Prostate gland (tissue), 2 donors: ENCODE measurements around the gene FNDC3B. TPM values are rescaled to one million over a fixed set of nuclear protein-coding genes. Genes with fewer than 3 reads are reported as not detected.

Experiments
- DNase-seq: peaks from one replicate; pipeline ENCODE4 v3.0.0-alpha.2; 2019; ENCODE audit warnings: low spot score
- H3K27ac ChIP-seq, 2 donors: fragments of 200-600 bp; sonication (generic); 2 replicates each; pipeline ENCODE4 v1.5.1; 2017 to 2019
- H3K27me3 ChIP-seq: fragments of 200-600 bp; sonication (generic); replicated peaks from 2 replicates; pipeline ENCODE4 v1.5.1; 2019; ENCODE audit not compliant: insufficient read depth
- H3K36me3 ChIP-seq, 2 donors: fragments of 200-600 bp; sonication (generic); 1 replicate in 1 of 2; 2 replicates in 1 of 2; pipeline versions ENCODE4 v1.5.1 to v1.8.1; 2017 to 2019
- H3K4me1 ChIP-seq: fragments of 200-600 bp; sonication (generic); replicated peaks from 2 replicates; pipeline ENCODE4 v1.5.1; 2019
- H3K4me3 ChIP-seq, 2 donors: fragments of 200-600 bp; sonication (generic); 2 replicates each; pipeline ENCODE4 v1.5.1; 2017 to 2019
- H3K9me3 ChIP-seq: fragments of 200-600 bp; sonication (generic); 2 replicates; pipeline ENCODE4 v1.5.1; 2017
- CTCF ChIP-seq, 4 experiments: fragments of 200-600 bp in 2 of 4; fragments of 450-650 bp in 2 of 4; sonication (generic) in 2 of 4; IDR thresholded peaks; 1 replicate in 3 of 4; 2 replicates in 1 of 4; pipeline ENCODE4 v1.5.1; 2016 to 2019; ENCODE audit warnings: antibody characterized with exemption in 4 of 4, mild to moderate bottlenecking in 2 of 4, moderate library complexity in 2 of 4
- POLR2A ChIP-seq: fragments of 450-650 bp; IDR thresholded peaks from one replicate; pipeline ENCODE4 v1.6.1; 2016; ENCODE audit warnings: antibody characterized with exemption, mild to moderate bottlenecking
- POLR2AphosphoS5 ChIP-seq: sonication (generic); formaldehyde crosslinking; IDR thresholded peaks from one replicate; pipeline ENCODE4 v1.6.1; 2017; ENCODE audit warnings: antibody characterized with exemption
- WGBS: methylation state at CpG from one replicate; pipeline ENCODE4 v1.1.5; 2018; 5-methylcytosine and 5-hydroxymethylcytosine counted together
- intact Hi-C: fragments of 100-400 bp; cut with DNase I; formaldehyde crosslinking; loops from one replicate; pipeline ENCODE4 v1.14.2; 2022
- small RNA-seq, 2 donors: library from RNA; depleted of rRNA; stranded (forward); fragments of <200 nt; gene quantifications; one replicate each; pipeline ENCODE3, GENCODE V24; 2016
- total RNA-seq, 2 donors: library from RNA; depleted of rRNA; stranded (reverse); fragments of >200 nt; gene quantifications; one replicate each; pipeline ENCODE4 v1.1.0, GENCODE V29; 2016

Gene FNDC3B
- total RNA-seq, 2 donors from 2014 or later, result 35.9 to 62.4 TPM

- no peaks in the 10 kb centered on the region for H3K36me3 ChIP-seq
- peaks cover 15% of the 10 kb centered on the region for H3K27me3 ChIP-seq
- no peaks in the 10 kb centered on the region for H3K4me1 ChIP-seq
- DNase-seq, result no peak
- no peak within 1 kb of the TSS for H3K4me3 ChIP-seq
- WGBS, result 8% methylated on average over 53 of the region's 76 CpGs
- no peaks in the 10 kb centered on the region for H3K9me3 ChIP-seq
- TF ChIP-seq POLR2AphosphoS5 (no peak), POLR2A (no peak), CTCF (IDR thresholded peaks at IDR 0.05) (no peak)
- intact Hi-C loops, result no loop called here
- no peak within 1 kb of the TSS for H3K27ac ChIP-seq
These were observed 408.5 kb downstream of the FNDC3B start, which contains the start of gene GHSR for GRCh38 chr3:172447611-172448579. Gene GHSR, minus strand, starts transcription at chr3:172448456. Its CDS starts 43 bp downstream, at chr3:172448413.

GRCh38 chr3:172448661-172449465, 409.5 kb downstream of the FNDC3B start:
- H3K36me3 ChIP-seq, result no peaks in the 10 kb centered on the region
- H3K9me3 ChIP-seq, result no peaks in the 10 kb centered on the region
- WGBS, result 4% methylated on average over 43 of the region's 43 CpGs
- no peak overlapping the region for H3K4me3 ChIP-seq
- DNase-seq, result no peak
- no peaks in the 10 kb centered on the region for H3K4me1 ChIP-seq
- intact Hi-C loops, result no loop called here
- TF ChIP-seq CTCF (IDR thresholded peaks at IDR 0.05), result no peak
- TF ChIP-seq POLR2AphosphoS5, result no peak
- no peak for TF ChIP-seq POLR2A
- no peak overlapping the region for H3K27ac ChIP-seq
- peaks cover 15% of the 10 kb centered on the region for H3K27me3 ChIP-seq

GRCh38 chr3:172449466-172450149, 410.2 kb downstream of the FNDC3B start:
- Histone ChIP-seq H3K4me1 (no peaks in the 10 kb centered on the region), H3K36me3 (no peaks in the 10 kb centered on the region), H3K27me3 (peaks cover 15% of the 10 kb centered on the region), H3K9me3 (no peaks in the 10 kb centered on the region), H3K27ac (no peak overlapping the region), H3K4me3 (no peak overlapping the region)
- TF ChIP-seq POLR2A (no peak), CTCF (IDR thresholded peaks at IDR 0.05) (no peak), POLR2AphosphoS5 (no peak)
- intact Hi-C loops, result no loop called here
- no peak for DNase-seq
- WGBS, result 5% methylated on average over 34 of the region's 34 CpGs

Small RNAs within 50 kb of the gene (small RNA-seq; reads per million reads assigned to genes)
- 0 reads per million in 2 donors for gene RN7SL141P

Other genes starting within 250 kb of the FNDC3B start
- gene PLD1, start 229.1 kb upstream of the FNDC3B start, total RNA-seq, result 10 to 100 TPM; 12.8 to 15.8 TPM
- not detected for gene TMEM212, start 196.2 kb upstream of the FNDC3B start, total RNA-seq